Activated naive CD8-positive, alpha-beta T cell treated with anti-CD3 and anti-CD28 coated beads for 36 hours (primary cell): Measurements from ENCODE around the gene KRTAP4-3. TPM values are rescaled to one million over a fixed set of nuclear protein-coding genes. Genes with fewer than 3 reads are reported as not detected.
"Not testable (repeated sequence)": the region's sequence is repeated elsewhere in the genome, so short reads cannot be mapped to it uniquely, and the experiment has no call there.

Source experiments
- DNase-seq: peaks from one replicate; pipeline ENCODE4 v3.0.0; 2021
- H3K27ac Mint-ChIP-seq: one replicate; pipeline ENCODE4 v1.8.0; 2022; ENCODE audit warnings: mild to moderate bottlenecking, moderate library complexity, mixed read lengths
- H3K27me3 Mint-ChIP-seq: one replicate; pipeline ENCODE4 v1.8.0; 2022; ENCODE audit warnings: mild to moderate bottlenecking, mixed read lengths
- H3K36me3 Mint-ChIP-seq: one replicate; pipeline ENCODE4 v1.8.0; 2021; ENCODE audit warnings: mild to moderate bottlenecking, mixed read lengths
- H3K4me1 Mint-ChIP-seq: one replicate; pipeline ENCODE4 v1.8.0; 2021; ENCODE audit warnings: mixed read lengths
- H3K4me3 Mint-ChIP-seq: one replicate; pipeline ENCODE4 v1.8.0; 2022; ENCODE audit warnings: mild to moderate bottlenecking, moderate library complexity, mixed read lengths
- H3K9me3 Mint-ChIP-seq: one replicate; pipeline ENCODE4 v1.8.0; 2022; ENCODE audit warnings: mixed read lengths
- total RNA-seq, 2 experiments: library from RNA; stranded (reverse); gene quantifications; one replicate each; pipeline ENCODE4 v1.2.3, GENCODE V29; 2021

The KRTAP4-3 gene
- total RNA-seq, 2 experiments from 2014 or later, result not detected

- no peak for DNase-seq
- no peak overlapping the region for H3K27ac Mint-ChIP-seq
- H3K27me3 Mint-ChIP-seq, result no peaks in the 10 kb centered on the region
- H3K36me3 Mint-ChIP-seq, result no peaks in the 10 kb centered on the region
- H3K4me3 Mint-ChIP-seq, result no peak overlapping the region
- H3K4me1 Mint-ChIP-seq, result peaks cover 2% of the 10 kb centered on the region
- H3K9me3 Mint-ChIP-seq, result no peaks in the 10 kb centered on the region
These were observed 8.8 kb upstream of the KRTAP4-3 start for GRCh38 chr17:41176744-41177387.

DNA sequence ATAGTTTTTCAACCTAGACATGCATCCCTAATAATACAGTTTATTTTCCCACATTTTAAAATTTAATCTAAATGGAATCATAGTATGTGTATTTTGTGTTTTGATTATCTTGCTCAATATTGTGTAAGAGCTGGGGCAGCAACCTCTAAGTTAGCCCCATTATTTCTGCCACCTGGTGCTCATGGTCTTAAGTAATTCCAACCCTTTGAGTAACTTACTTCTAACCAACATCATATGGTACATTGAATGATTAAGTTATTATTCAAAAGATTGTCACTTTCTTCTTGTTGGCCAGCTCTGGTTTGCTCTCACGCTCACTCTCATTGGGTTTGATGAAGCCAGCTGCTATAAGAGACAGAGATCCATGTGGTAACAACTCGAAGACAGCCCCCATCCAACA is 3.9 kb upstream of the KRTAP4-3 start:
- peaks cover 2% of the 10 kb centered on the region for H3K4me1 Mint-ChIP-seq

GRCh38 chr17:41167561-41167960 is 460 bp downstream of the KRTAP4-3 start:
- Mint-ChIP-seq H3K27ac (no peak overlapping the region), H3K4me3 (no peak overlapping the region), H3K27me3 (no peaks in the 10 kb centered on the region), H3K4me1 (no peaks in the 10 kb centered on the region), H3K36me3 (no peaks in the 10 kb centered on the region), H3K9me3 (peaks cover 2% of the 10 kb centered on the region)
- DNase-seq, result no peak

More for the DNA sequence above, 3.9 kb upstream of the KRTAP4-3 start:
- H3K9me3 Mint-ChIP-seq, result peaks cover 2% of the 10 kb centered on the region
- no peak overlapping the region for H3K27ac Mint-ChIP-seq
- no peak overlapping the region for H3K4me3 Mint-ChIP-seq
- DNase-seq, result no peak
- H3K27me3 Mint-ChIP-seq, result no peaks in the 10 kb centered on the region
- no peaks in the 10 kb centered on the region for H3K36me3 Mint-ChIP-seq

- Mint-ChIP-seq H3K27ac (no peak overlapping the region), H3K4me1 (no peaks in the 10 kb centered on the region), H3K9me3 (no peaks in the 10 kb centered on the region), H3K36me3 (no peaks in the 10 kb centered on the region), H3K4me3 (no peak overlapping the region), H3K27me3 (no peaks in the 10 kb centered on the region)
- no peak for DNase-seq
These were observed 4.2 kb downstream of the KRTAP4-3 start for GRCh38 chr17:41163828-41164227.

DNA sequence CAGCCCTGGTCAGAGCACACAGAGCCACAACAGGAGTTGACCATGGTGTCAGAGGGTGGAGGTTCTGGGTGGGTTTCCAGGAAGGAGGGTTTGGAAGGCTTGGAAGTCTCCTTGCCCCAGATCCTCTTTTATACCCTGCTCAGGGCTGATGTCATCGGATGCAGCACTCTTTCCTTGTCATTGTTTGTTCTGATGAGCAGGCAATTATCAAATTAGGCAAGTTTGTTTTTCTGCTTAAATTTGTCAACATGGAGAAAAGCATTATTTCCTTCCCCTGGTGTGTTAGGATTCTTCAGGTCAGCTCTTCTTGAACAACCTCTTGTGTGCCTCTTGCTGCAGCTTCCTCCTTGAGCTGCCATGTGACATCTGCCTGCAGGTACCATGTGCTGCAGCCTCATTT is 7.4 kb downstream of the KRTAP4-3 start, which contains the start of gene KRTAP4-4:
Gene KRTAP4-4 (minus strand): TSS at position 101 of the 400 bp plus-strand sequence. CDS start 57 bp downstream, at position 44.
- Mint-ChIP-seq H3K27me3 (no peaks in the 10 kb centered on the region), H3K4me1 (no peaks in the 10 kb centered on the region), H3K4me3 (no peak within 1 kb of the TSS), H3K27ac (no peak within 1 kb of the TSS), H3K36me3 (no peaks in the 10 kb centered on the region), H3K9me3 (no peaks in the 10 kb centered on the region)
- no peak for DNase-seq

DNA sequence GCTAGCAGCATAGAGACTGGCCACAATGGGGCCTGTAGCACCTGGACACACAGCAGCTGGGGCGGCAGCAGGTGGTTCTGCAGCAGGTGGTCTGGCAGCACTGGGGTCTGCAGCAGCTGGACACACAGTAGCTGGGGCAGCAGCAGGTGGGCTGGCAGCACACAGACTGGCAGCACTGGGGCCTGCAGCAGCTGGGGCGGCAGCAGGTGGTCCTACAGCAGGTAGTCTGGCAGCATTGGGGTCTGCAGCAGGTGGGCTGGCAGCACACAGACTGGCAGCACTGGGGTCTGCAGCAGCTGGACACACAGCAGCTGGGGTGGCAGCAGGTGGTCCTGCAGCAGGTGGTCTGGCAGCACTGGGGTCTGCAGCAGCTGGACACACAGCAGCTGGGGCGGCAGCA is 7.8 kb downstream of the KRTAP4-3 start:
- H3K27me3 Mint-ChIP-seq, H3K4me1 Mint-ChIP-seq, H3K27ac Mint-ChIP-seq, H3K4me3 Mint-ChIP-seq, DNase-seq, H3K9me3 Mint-ChIP-seq, H3K36me3 Mint-ChIP-seq: not testable (repeated sequence)

- H3K36me3 Mint-ChIP-seq, result no peaks in the 10 kb centered on the region
- H3K4me1 Mint-ChIP-seq, result no peaks in the 10 kb centered on the region
- H3K9me3 Mint-ChIP-seq, result no peaks in the 10 kb centered on the region
- H3K27me3 Mint-ChIP-seq, result no peaks in the 10 kb centered on the region
- H3K4me3 Mint-ChIP-seq, result no peak overlapping the region
- H3K27ac Mint-ChIP-seq, result no peak overlapping the region
- no peak for DNase-seq
These were observed 14.2 kb downstream of the KRTAP4-3 start for GRCh38 chr17:41153856-41154255.

DNA sequence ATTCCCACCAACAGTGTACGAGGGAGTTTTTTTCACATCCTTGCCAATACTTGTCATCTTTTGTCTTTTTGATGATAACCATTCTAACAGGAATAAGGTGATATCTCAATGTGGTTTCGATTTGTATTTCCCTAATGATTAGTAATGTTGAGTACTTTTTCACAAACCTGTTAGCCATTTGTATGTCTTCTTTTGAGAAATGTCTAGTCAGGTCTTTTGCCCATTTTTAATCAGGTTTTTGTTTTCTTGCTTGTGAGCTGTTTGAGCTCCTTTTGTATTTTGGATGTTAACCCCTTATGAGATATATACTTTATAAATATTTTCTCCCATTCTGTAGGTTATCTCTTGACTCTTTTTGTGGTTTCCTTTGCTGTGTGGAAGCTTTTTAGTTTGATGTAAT is 16.5 kb downstream of the KRTAP4-3 start:
- Mint-ChIP-seq H3K27ac (no peak overlapping the region), H3K4me1 (no peaks in the 10 kb centered on the region), H3K27me3 (no peaks in the 10 kb centered on the region)

GRCh38 chr17:41150026-41150425 is 18.0 kb downstream of the KRTAP4-3 start:
- DNase-seq, result no peak
- Mint-ChIP-seq H3K4me1 (no peaks in the 10 kb centered on the region), H3K36me3 (no peaks in the 10 kb centered on the region), H3K9me3 (peaks cover 1% of the 10 kb centered on the region), H3K27ac (no peak overlapping the region), H3K4me3 (no peak overlapping the region), H3K27me3 (no peaks in the 10 kb centered on the region)

More for the DNA sequence above, 16.5 kb downstream of the KRTAP4-3 start:
- Mint-ChIP-seq H3K9me3 (no peaks in the 10 kb centered on the region), H3K36me3 (no peaks in the 10 kb centered on the region), H3K4me3 (no peak overlapping the region)
- DNase-seq, result no peak

- Mint-ChIP-seq H3K9me3 (peaks cover 1% of the 10 kb centered on the region), H3K4me3 (no peak within 1 kb of the TSS), H3K27ac (no peak within 1 kb of the TSS), H3K4me1 (no peaks in the 10 kb centered on the region), H3K27me3 (no peaks in the 10 kb centered on the region), H3K36me3 (no peaks in the 10 kb centered on the region)
- no peak for DNase-seq
These were observed 18.4 kb downstream of the KRTAP4-3 start, which contains the start of gene KRTAP4-5 for GRCh38 chr17:41149652-41149985. TSS of gene KRTAP4-5 (minus strand) at chr17:41149825. CDS start at chr17:41149767, 58 bp downstream.

GRCh38 chr17:41148971-41149651 is 18.9 kb downstream of the KRTAP4-3 start:
- H3K36me3 Mint-ChIP-seq, DNase-seq: not testable (repeated sequence)

GRCh38 chr17:41147531-41148204 is 20.4 kb downstream of the KRTAP4-3 start:
- H3K4me3 Mint-ChIP-seq, result no peak overlapping the region
- DNase-seq, result no peak

More at GRCh38 chr17:41148971-41149651, 18.9 kb downstream of the KRTAP4-3 start:
- not testable (repeated sequence) for H3K4me3 Mint-ChIP-seq, H3K27me3 Mint-ChIP-seq, H3K4me1 Mint-ChIP-seq, H3K27ac Mint-ChIP-seq, H3K9me3 Mint-ChIP-seq

DNA sequence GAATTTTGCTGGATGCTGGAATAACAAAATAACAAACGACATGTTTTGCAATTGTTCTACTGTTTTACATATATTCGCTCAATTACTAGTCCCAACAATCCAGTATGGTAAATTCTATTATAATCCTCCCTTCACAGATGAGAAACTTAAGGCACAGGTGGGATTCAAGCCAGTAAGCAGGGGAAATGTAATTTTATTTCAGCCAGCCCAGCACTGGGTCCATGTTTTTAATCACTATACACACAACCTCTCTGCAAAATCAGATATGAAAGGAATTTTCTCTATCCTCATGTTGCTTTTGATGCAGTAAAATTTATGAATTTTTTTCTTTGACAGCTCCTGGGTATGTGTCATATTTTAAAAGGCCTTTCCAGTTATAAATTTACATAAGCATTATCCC is 22.8 kb downstream of the KRTAP4-3 start:
- no peak for DNase-seq
- Mint-ChIP-seq H3K9me3 (peaks cover 23% of the 10 kb centered on the region), H3K4me3 (no peak overlapping the region), H3K27me3 (no peaks in the 10 kb centered on the region), H3K4me1 (no peaks in the 10 kb centered on the region), H3K36me3 (peaks cover 4% of the 10 kb centered on the region), H3K27ac (no peak overlapping the region)

More at GRCh38 chr17:41147531-41148204, 20.4 kb downstream of the KRTAP4-3 start:
- Mint-ChIP-seq H3K27me3 (no peaks in the 10 kb centered on the region), H3K27ac (no peak overlapping the region), H3K36me3 (peaks cover 4% of the 10 kb centered on the region), H3K9me3 (peaks cover 11% of the 10 kb centered on the region), H3K4me1 (no peaks in the 10 kb centered on the region)

DNA sequence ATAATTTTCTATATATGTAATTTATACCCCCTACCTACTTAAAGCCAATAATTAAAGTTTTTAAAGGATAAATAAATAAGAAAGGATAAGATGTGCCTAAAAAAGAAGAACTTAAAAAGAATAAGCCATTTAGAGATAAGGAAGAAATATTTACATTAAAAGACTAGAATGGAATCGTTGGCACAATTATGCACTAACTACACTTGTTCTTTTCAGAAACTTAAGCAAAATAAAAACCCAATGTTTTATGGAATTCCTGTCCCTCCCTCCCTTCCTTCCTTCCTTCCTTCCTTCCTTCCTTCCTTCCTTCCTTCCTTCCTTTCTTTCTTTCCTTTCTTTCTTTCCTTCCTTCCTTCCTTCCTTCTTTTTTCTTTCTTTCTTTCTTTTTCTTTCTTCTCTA is 23.2 kb downstream of the KRTAP4-3 start:
- DNase-seq, result no peak
- H3K36me3 Mint-ChIP-seq, result peaks cover 4% of the 10 kb centered on the region
- H3K9me3 Mint-ChIP-seq, result peaks cover 23% of the 10 kb centered on the region
- H3K27me3 Mint-ChIP-seq, result no peaks in the 10 kb centered on the region
- H3K4me1 Mint-ChIP-seq, result no peaks in the 10 kb centered on the region
- no peak overlapping the region for H3K4me3 Mint-ChIP-seq
- no peak overlapping the region for H3K27ac Mint-ChIP-seq

DNA sequence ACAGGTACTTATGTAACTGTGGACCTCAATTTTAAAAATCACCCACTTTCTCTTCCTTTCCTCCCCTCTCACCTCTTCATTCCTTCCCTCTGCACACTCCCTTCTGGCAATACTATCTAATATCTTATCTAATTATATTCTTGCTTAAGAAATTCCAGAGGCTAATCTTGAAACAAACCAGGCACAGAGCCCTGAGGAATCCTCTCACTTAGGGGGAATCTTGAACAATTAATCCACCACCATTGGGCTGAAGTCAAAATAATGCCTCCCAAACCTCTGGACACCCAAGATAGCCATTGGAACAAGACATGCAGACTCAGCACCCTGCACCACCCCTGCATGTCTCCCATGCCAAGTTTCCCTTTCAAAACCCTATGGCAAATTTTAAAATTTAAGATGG is 26.7 kb downstream of the KRTAP4-3 start:
- DNase-seq, result no peak
- peaks cover 32% of the 10 kb centered on the region for H3K9me3 Mint-ChIP-seq
- H3K36me3 Mint-ChIP-seq, result peaks cover 7% of the 10 kb centered on the region
- no peak overlapping the region for H3K27ac Mint-ChIP-seq
- no peak overlapping the region for H3K4me3 Mint-ChIP-seq
- no peaks in the 10 kb centered on the region for H3K4me1 Mint-ChIP-seq
- no peaks in the 10 kb centered on the region for H3K27me3 Mint-ChIP-seq
